H1 (cell line): ENCODE results near the gene BSCL2. TPM values are rescaled to one million over a fixed set of nuclear protein-coding genes. Genes with fewer than 3 reads are reported as not detected.
"Not testable (repeated sequence)": the region's sequence is repeated elsewhere in the genome, so short reads cannot be mapped to it uniquely, and the experiment has no call there.

ENCODE experiments used
- CTCF ChIA-PET: fragments of 300-600 bp; sonication (Branson Sonifier 250); formaldehyde crosslinking; loops from one replicate; lab custom pipeline; 2021; ENCODE audit not compliant: partially characterized antibody; lab: Charles Lee
- POLR2A ChIA-PET: fragments of 300-600 bp; sonication (Branson Sonifier 250); formaldehyde crosslinking; loops from one replicate; lab custom pipeline; 2021; ENCODE audit warnings: inconsistent platforms; ENCODE audit not compliant: partially characterized antibody; lab: Charles Lee
- DNase-seq, 2 experiments: peaks; one replicate each; pipeline versions ENCODE4 v3.0.0 to v3.0.0-alpha.2; 2010 to 2022; ENCODE audit warnings: low spot score in 2 of 2, low read depth in 1 of 2, mixed read lengths in 1 of 2
- FAIRE-seq: peaks from 2 replicates; lab custom pipeline; 2011; peaks lifted over from hg19 to GRCh38; lab: Jason Lieb, UNC
- H2AFZ ChIP-seq: 2 replicates; pipeline ENCODE4 v1.8.1; 2012; ENCODE audit warnings: low read length, inconsistent platforms
- H2AK5ac ChIP-seq: 2 replicates; pipeline ENCODE4 v1.6.1; 2013; ENCODE audit warnings: low read depth, low read length
- H2BK120ac ChIP-seq: replicated peaks from 2 replicates; pipeline ENCODE3; 2013; ENCODE audit warnings: low read depth, low read length, inconsistent platforms
- H2BK12ac ChIP-seq: 2 replicates; pipeline ENCODE4 v1.6.1; 2013; ENCODE audit warnings: low read depth, low read length
- H2BK15ac ChIP-seq: 2 replicates; pipeline ENCODE4 v1.6.1; 2013; ENCODE audit warnings: low read length
- H2BK20ac ChIP-seq: 2 replicates; pipeline ENCODE4 v1.6.1; 2013; ENCODE audit warnings: low read length
- H2BK5ac ChIP-seq: 2 replicates; pipeline ENCODE4 v1.6.1; 2013; ENCODE audit warnings: low read depth, low read length
- H3K14ac ChIP-seq: 2 replicates; pipeline ENCODE4 v1.6.1; 2013; ENCODE audit warnings: inconsistent platforms; ENCODE audit not compliant: insufficient read length
- H3K18ac ChIP-seq: 2 replicates; pipeline ENCODE4 v1.6.1; 2013; ENCODE audit warnings: low read length; ENCODE audit errors: extremely low read depth
- H3K23ac ChIP-seq: 2 replicates; pipeline ENCODE4 v1.6.1; 2013; ENCODE audit warnings: inconsistent platforms; ENCODE audit not compliant: insufficient read length
- H3K23me2 ChIP-seq: 2 replicates; pipeline ENCODE4 v1.6.1; 2013; ENCODE audit warnings: low read depth, low read length
- H3K27ac ChIP-seq: 2 replicates; pipeline ENCODE4 v1.6.1; 2011; ENCODE audit warnings: low read depth, low read length, inconsistent platforms
- H3K27me3 ChIP-seq, 4 experiments: replicated peaks in 1 of 4; 1 replicate in 1 of 4; 2 replicates in 3 of 4; pipeline versions ENCODE4 v1.6.1 to v1.8.1; 2011 to 2013; ENCODE audit warnings: low read length in 3 of 4, mild to moderate bottlenecking in 3 of 4, inconsistent platforms in 2 of 4, mixed read lengths in 2 of 4, moderate library complexity in 1 of 4; ENCODE audit not compliant: control insufficient read depth in 3 of 4, insufficient read depth in 3 of 4; ENCODE audit errors: extremely low read depth in 1 of 4
- H3K36me3 ChIP-seq, 4 experiments: 2 replicates each; pipeline versions ENCODE4 v1.6.1 to v1.8.1; 2011 to 2013; ENCODE audit warnings: mild to moderate bottlenecking in 4 of 4, low read length in 3 of 4, moderate library complexity in 2 of 4, control low read depth in 1 of 4, inconsistent platforms in 1 of 4; ENCODE audit not compliant: insufficient read depth in 4 of 4, control insufficient read depth in 2 of 4
- H3K4ac ChIP-seq: replicated peaks from 2 replicates; pipeline ENCODE3; 2013; ENCODE audit warnings: low read length, low read depth, mixed read lengths, inconsistent platforms; ENCODE audit not compliant: insufficient read length
- H3K4me1 ChIP-seq, 4 experiments: replicated peaks in 1 of 4; 1 replicate in 1 of 4; 2 replicates in 3 of 4; pipeline versions ENCODE4 v1.6.1 to v1.8.1; 2011 to 2013; ENCODE audit warnings: low read length in 3 of 4, inconsistent platforms in 2 of 4, mixed read lengths in 1 of 4; ENCODE audit not compliant: insufficient read depth in 4 of 4, control insufficient read depth in 3 of 4
- H3K4me2 ChIP-seq, 2 experiments: 2 replicates each; pipeline versions ENCODE4 v1.6.1 to v1.8.1; 2011 to 2013; ENCODE audit warnings: low read depth in 2 of 2, low read length in 2 of 2, control low read depth in 1 of 2, inconsistent platforms in 1 of 2, mild to moderate bottlenecking in 1 of 2; ENCODE audit not compliant: insufficient read depth in 1 of 2
- H3K4me3 ChIP-seq, 4 experiments: fragments of 200-600, 300-600 bp in 1 of 4; sonication (generic), shearing (Covaris generic), sonication (Bioruptor Twin) in 1 of 4; 2 replicates each; pipeline versions ENCODE4 v1.5.1 to v1.8.1; 2011 to 2016; ENCODE audit warnings: low read length in 4 of 4, low read depth in 3 of 4, control low read depth in 2 of 4, inconsistent platforms in 2 of 4, mild to moderate bottlenecking in 2 of 4, mixed read lengths in 1 of 4, moderate library complexity in 1 of 4; ENCODE audit not compliant: insufficient read depth in 2 of 4; ENCODE audit errors: extremely low read depth in 1 of 4
- H3K56ac ChIP-seq: replicated peaks from 2 replicates; pipeline ENCODE3; 2013; ENCODE audit warnings: low read depth, mild to moderate bottlenecking, mixed read lengths, low read length, inconsistent platforms; ENCODE audit not compliant: insufficient read length
- H3K79me1 ChIP-seq: 2 replicates; pipeline ENCODE4 v1.6.1; 2013; ENCODE audit warnings: low read depth, low read length, control low read depth
- H3K79me2 ChIP-seq, 2 experiments: 2 replicates each; pipeline versions ENCODE4 v1.6.1 to v1.8.1; 2012 to 2013; ENCODE audit warnings: low read length in 2 of 2, mild to moderate bottlenecking in 2 of 2, inconsistent platforms in 1 of 2; ENCODE audit not compliant: insufficient read depth in 2 of 2, control insufficient read depth in 1 of 2
- H3K9ac ChIP-seq, 4 experiments: replicated peaks in 1 of 4; 1 replicate in 1 of 4; 2 replicates in 3 of 4; pipeline versions ENCODE4 v1.6.1 to v1.8.1; 2011 to 2013; ENCODE audit warnings: low read depth in 3 of 4, low read length in 3 of 4, control low read depth in 2 of 4, mild to moderate bottlenecking in 2 of 4, moderate library complexity in 2 of 4, inconsistent platforms in 1 of 4; ENCODE audit errors: extremely low read depth in 1 of 4
- H3K9me3 ChIP-seq, 2 experiments: 2 replicates each; pipeline versions ENCODE4 v1.6.1 to v1.8.1; 2012 to 2013; ENCODE audit warnings: mild to moderate bottlenecking in 2 of 2, moderate library complexity in 2 of 2, control low read depth in 1 of 2, inconsistent platforms in 1 of 2, low read depth in 1 of 2, low read length in 1 of 2, mixed read lengths in 1 of 2; ENCODE audit not compliant: insufficient read depth in 2 of 2
- H4K20me1 ChIP-seq, 2 experiments: replicated peaks in 1 of 2; 2 replicates each; pipeline versions ENCODE3 to v1.8.1; 2011 to 2013; ENCODE audit warnings: inconsistent platforms in 2 of 2, low read length in 2 of 2, mild to moderate bottlenecking in 1 of 2; ENCODE audit not compliant: insufficient read depth in 2 of 2, control insufficient read depth in 1 of 2
- H4K5ac ChIP-seq: 2 replicates; pipeline ENCODE4 v1.6.1; 2013; ENCODE audit warnings: low read length, low read depth, mixed read lengths, inconsistent platforms; ENCODE audit not compliant: insufficient read length
- H4K8ac ChIP-seq: 2 replicates; pipeline ENCODE4 v1.8.0; 2013; ENCODE audit warnings: mild to moderate bottlenecking, moderate library complexity, low read length, inconsistent platforms; ENCODE audit not compliant: insufficient read depth; ENCODE audit errors: extremely low read depth
- H4K91ac ChIP-seq: replicated peaks from 2 replicates; pipeline ENCODE3; 2013; ENCODE audit warnings: low read length, mixed read lengths, inconsistent platforms; ENCODE audit not compliant: insufficient read length
- WGBS, 2 experiments: shearing (Covaris generic) in 1 of 2; methylation state at CpG; one replicate each; pipeline versions ENCODE4 v1.1.6 to v1.1.7; 2013 to 2015; ENCODE audit warnings: low lambda C conversion rate in 2 of 2, mixed read lengths in 2 of 2, inconsistent platforms in 1 of 2, low coverage in 1 of 2, missing lambda C conversion rate in 1 of 2; ENCODE audit not compliant: insufficient replicate concordance in 2 of 2, insufficient coverage in 1 of 2, insufficient read length in 1 of 2; ENCODE audit errors: extremely low coverage in 1 of 2, missing lambda C conversion rate in 1 of 2; 5-methylcytosine and 5-hydroxymethylcytosine counted together
- polyA plus RNA-seq, 7 experiments: library from polyadenylated mRNA; depleted of rRNA in 3 of 7; stranded (reverse) in 5 of 7; unstranded in 2 of 7; fragments of >200 nt in 5 of 7; fragments of 200-250 nt in 2 of 7; gene quantifications; 1 replicate in 5 of 7; 2 replicates in 1 of 7; 4 replicates in 1 of 7; pipeline versions ENCODE4 v1.2.1 to v1.2.3, GENCODE V29; 2011 to 2013; ENCODE audit warnings: missing spikeins in 2 of 7, mixed read lengths in 2 of 7
- total RNA-seq: library from RNA; stranded (reverse); fragmentation: NEBNext Ultra II Directional; extraction: Animal tissue kit (Norgen Biotek cat#: 25700); gene quantifications from 2 replicates; pipeline ENCODE4 v1.2.1, GENCODE V29; 2021

The BSCL2 gene
- total and polyA plus RNA-seq, 2 of the 8 experiments (the other 6 are each of a cell fraction or from before 2014, with no cell fraction given), result 59.5 to 264 TPM

DNA sequence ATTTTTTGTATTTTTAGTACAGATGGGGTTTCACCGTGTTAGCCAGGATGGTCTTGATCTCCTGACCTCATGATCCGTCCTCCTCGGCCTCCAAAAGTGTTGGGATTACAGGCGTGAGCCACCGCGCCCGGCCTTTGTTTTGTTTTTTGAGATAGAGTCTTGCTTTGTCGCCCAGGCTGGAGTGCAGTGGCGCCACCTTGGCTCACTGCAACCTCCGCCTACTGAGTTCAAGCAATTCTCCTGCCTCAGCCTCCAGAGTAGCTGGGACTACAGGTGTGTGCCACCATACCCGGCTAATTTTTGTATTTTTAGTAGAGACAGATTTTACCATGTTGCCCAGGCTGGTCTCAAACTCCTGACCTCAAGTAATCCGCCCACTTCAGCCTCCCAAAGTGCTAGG, 56.9 kb downstream of the BSCL2 start:
- H2BK15ac ChIP-seq, H3K23ac ChIP-seq, H3K4ac ChIP-seq, H3K56ac ChIP-seq, H3K27ac ChIP-seq, H3K18ac ChIP-seq, H3K4me2 ChIP-seq, H2BK5ac ChIP-seq, H3K4me3 ChIP-seq, H3K79me1 ChIP-seq, H3K23me2 ChIP-seq, H4K91ac ChIP-seq, H2BK20ac ChIP-seq, H3K9me3 ChIP-seq, H4K5ac ChIP-seq, H2BK120ac ChIP-seq, H3K14ac ChIP-seq, H2AFZ ChIP-seq, H3K4me1 ChIP-seq, H2BK12ac ChIP-seq, FAIRE-seq, DNase-seq, H3K9ac ChIP-seq, H2AK5ac ChIP-seq, H4K8ac ChIP-seq, H3K27me3 ChIP-seq: not testable (repeated sequence)
- Histone ChIP-seq H3K79me2 (peaks cover 10 to 33% of the 10 kb centered on the region in 2 experiments), H4K20me1 (peaks cover 3 to 23% of the 10 kb centered on the region in 2 experiments), H3K36me3 (peaks cover 0 to 14% (median 7%) of the 10 kb centered on the region in 4 experiments; a peak in 5 of 8 replicates)
- POLR2A ChIA-PET, result interaction anchor here (1.3 to 50.4 kb wide), 3 partner anchors 41 to 206 kb away, joined by 3 to 2041 read pairs (median 52); partner anchors contain the start of genes BSCL2, C11orf98, CSKMT and GNG3
- CTCF ChIA-PET, result interaction anchor here (0.7 to 3.2 kb wide), 7 partner anchors 19 to 107 kb away, joined by 3 to 14 read pairs (median 3); partner anchors contain the start of gene LRRN4CL
- 96% methylated on average over 11 of the region's 12 CpGs; no CpG with 5 or more reads in 1 of the 2 experiments for WGBS, 2 experiments
